Liver (tissue), 9 donors: ENCODE measurements around the gene SH3RF3. TPM values are rescaled to one million over a fixed set of nuclear protein-coding genes. Genes with fewer than 3 reads are reported as not detected.

Source experiments
- DNase-seq: peaks from one replicate; pipeline ENCODE4 v3.0.0-alpha.2; 2017; ENCODE audit warnings: low spot score
- H3K27ac ChIP-seq, 2 donors: one replicate each; pipeline ENCODE4 v1.7.0; 2013; ENCODE audit warnings: inconsistent platforms in 2 of 2, low read length in 2 of 2, control low read depth in 1 of 2, low read depth in 1 of 2, mild to moderate bottlenecking in 1 of 2
- H3K27me3 ChIP-seq, 4 donors: one replicate each; pipeline versions ENCODE4 v1.6.1 to v1.7.0; 2013; ENCODE audit warnings: low read length in 3 of 4, inconsistent platforms in 1 of 4, mild to moderate bottlenecking in 1 of 4, moderate library complexity in 1 of 4; ENCODE audit not compliant: control insufficient read depth in 4 of 4, insufficient read depth in 4 of 4
- H3K36me3 ChIP-seq, 4 donors: one replicate each; pipeline versions ENCODE4 v1.6.1 to v1.7.0; 2013; ENCODE audit warnings: low read length in 3 of 4, mild to moderate bottlenecking in 3 of 4, low read depth in 1 of 4, moderate library complexity in 1 of 4; ENCODE audit not compliant: control insufficient read depth in 4 of 4, insufficient read depth in 3 of 4
- H3K4me1 ChIP-seq, 4 donors: one replicate each; pipeline versions ENCODE4 v1.6.1 to v1.7.0; 2013; ENCODE audit warnings: low read length in 3 of 4, mild to moderate bottlenecking in 3 of 4, moderate library complexity in 1 of 4; ENCODE audit not compliant: control insufficient read depth in 4 of 4, insufficient read depth in 4 of 4
- H3K4me3 ChIP-seq, 3 donors: one replicate each; pipeline versions ENCODE4 v1.6.1 to v1.7.0; 2013; ENCODE audit warnings: low read length in 3 of 3, control low read depth in 1 of 3, low read depth in 1 of 3, mild to moderate bottlenecking in 1 of 3
- H3K9ac ChIP-seq, 2 donors: one replicate each; pipeline ENCODE4 v1.7.0; 2013; ENCODE audit warnings: low read length in 2 of 2, mild to moderate bottlenecking in 2 of 2, moderate library complexity in 2 of 2, control low read depth in 1 of 2, low read depth in 1 of 2
- H3K9me3 ChIP-seq, 4 donors: one replicate each; pipeline versions ENCODE4 v1.6.1 to v1.7.0; 2013; ENCODE audit warnings: low read length in 3 of 4; ENCODE audit not compliant: control insufficient read depth in 4 of 4
- CTCF ChIP-seq: fragments of 150-350 bp; IDR thresholded peaks from 2 replicates; pipeline ENCODE4 v1.5.1; 2017; ENCODE audit warnings: improper control_type of control experiment, low read depth, low read length; ENCODE audit not compliant: missing input control
- EGR1 ChIP-seq, 2 donors: IDR thresholded peaks; 2 replicates each; pipeline ENCODE4 v1.6.1; 2016 to 2018; ENCODE audit warnings: antibody characterized with exemption in 2 of 2, low read depth in 2 of 2
- FOXA1 ChIP-seq: IDR thresholded peaks from 2 replicates; pipeline ENCODE4 v1.6.1; 2016; ENCODE audit warnings: antibody characterized with exemption
- FOXA2 ChIP-seq: IDR thresholded peaks from 2 replicates; pipeline ENCODE4 v1.6.1; 2016; ENCODE audit warnings: antibody characterized with exemption
- GABPA ChIP-seq, 2 donors: IDR thresholded peaks in 1 of 2; conservative IDR thresholded peaks in 1 of 2; 2 replicates each; pipeline ENCODE4 v1.6.1; 2016; ENCODE audit warnings: antibody characterized with exemption in 2 of 2, mild to moderate bottlenecking in 1 of 2, moderate library complexity in 1 of 2
- HNF4A ChIP-seq, 2 donors: conservative IDR thresholded peaks; 2 replicates each; pipeline ENCODE4 v1.6.1; 2016; ENCODE audit warnings: antibody characterized with exemption in 2 of 2, mild to moderate bottlenecking in 2 of 2
- HNF4G ChIP-seq: IDR thresholded peaks from 2 replicates; pipeline ENCODE4 v1.6.1; 2016; ENCODE audit warnings: antibody characterized with exemption
- JUND ChIP-seq, 2 donors: IDR thresholded peaks; 2 replicates each; pipeline ENCODE4 v1.6.1; 2016; ENCODE audit warnings: antibody characterized with exemption in 2 of 2
- MAX ChIP-seq: IDR thresholded peaks from 2 replicates; pipeline ENCODE4 v1.6.1; 2016; ENCODE audit warnings: antibody characterized with exemption
- REST ChIP-seq: IDR thresholded peaks from 2 replicates; pipeline ENCODE4 v1.6.1; 2016; ENCODE audit warnings: antibody characterized with exemption, mild to moderate bottlenecking
- RXRA ChIP-seq, 2 donors: IDR thresholded peaks; 2 replicates each; pipeline ENCODE4 v1.6.1; 2017 to 2018; ENCODE audit warnings: antibody characterized with exemption in 2 of 2, mild to moderate bottlenecking in 1 of 2
- SP1 ChIP-seq: IDR thresholded peaks from 2 replicates; pipeline ENCODE4 v1.6.1; 2018; ENCODE audit warnings: antibody characterized with exemption, mild to moderate bottlenecking
- TAF1 ChIP-seq: conservative IDR thresholded peaks from 2 replicates; pipeline ENCODE4 v1.6.1; 2016; ENCODE audit warnings: antibody characterized with exemption, mild to moderate bottlenecking
- YY1 ChIP-seq: IDR thresholded peaks from 2 replicates; pipeline ENCODE4 v1.6.1; 2016; ENCODE audit warnings: antibody characterized with exemption, mild to moderate bottlenecking
- ZBTB33 ChIP-seq: IDR thresholded peaks from 2 replicates; pipeline ENCODE4 v1.6.1; 2016; ENCODE audit warnings: antibody characterized with exemption
- WGBS: extraction: QIAGEN DNeasy Blood & Tissue Kit; methylation state at CpG from one replicate; pipeline ENCODE4 v1.1.7; 2013; 5-methylcytosine and 5-hydroxymethylcytosine counted together
- polyA plus RNA-seq, 2 donors: library from polyadenylated mRNA; stranded (reverse) in 1 of 2; unstranded in 1 of 2; fragments of 200-250 nt in 1 of 2; fragments of >200 nt in 1 of 2; fragmentation: Nextera tagmentation in 1 of 2; extraction: Ambion mirVana in 1 of 2; gene quantifications; one replicate each; pipeline versions ENCODE4 v1.2.1 to v1.2.3, GENCODE V29; 2013 to 2015
- total RNA-seq, 2 donors: library from RNA; depleted of rRNA; stranded (reverse); fragments of >200 nt; gene quantifications; one replicate each; pipeline ENCODE4 v1.2.3, GENCODE V29; 2014
- donor health status: healthy.
- donor health status: healthy.
- donor health status: healthy.
- donor health status: healthy.
- donor health status: healthy.

Gene SH3RF3
- total and polyA plus RNA-seq, 4 donors = 0.11 to 1.0 (median 0.54) TPM

GRCh38 chr2:109290887-109291643, 162.1 kb downstream of the SH3RF3 start:
- Histone ChIP-seq H3K4me3 (no peak overlapping the region), H3K9ac (no peak overlapping the region), H3K9me3 (no peaks in the 10 kb centered on the region), H3K36me3 (no peaks in the 10 kb centered on the region), H3K4me1 (no peaks in the 10 kb centered on the region), H3K27me3 (no peaks in the 10 kb centered on the region), H3K27ac (no peak overlapping the region)
- TF ChIP-seq TAF1 = no peak
- TF ChIP-seq GABPA (IDR thresholded peaks at IDR 0.05 in 1 of 2, conservative IDR thresholded peaks at IDR 0.05 in 1 of 2) = no peak
- no peak for TF ChIP-seq CTCF
- no peak for TF ChIP-seq YY1
- no peak for TF ChIP-seq REST
- no peak for TF ChIP-seq HNF4G
- no peak for TF ChIP-seq MAX
- no peak for TF ChIP-seq EGR1 (IDR thresholded peaks at IDR 0.05; ENCODE audit: low read depth in 2 of 2)
- TF ChIP-seq FOXA1 = no peak
- DNase-seq = no peak
- WGBS = 82% methylated on average over 14 of the region's 14 CpGs

GRCh38 chr2:109292386-109292785, 163.4 kb downstream of the SH3RF3 start:
- TF ChIP-seq JUND (IDR thresholded peaks at IDR 0.05) (no peak), REST (no peak), HNF4A (conservative IDR thresholded peaks at IDR 0.05) (no peak), SP1 (no peak), ZBTB33 (no peak), RXRA (IDR thresholded peaks at IDR 0.05) (no peak), MAX (no peak), FOXA2 (no peak), HNF4G (no peak), FOXA1 (no peak)
- 87% methylated on average over 5 of the region's 5 CpGs for WGBS
- no peak overlapping the region for H3K4me3 ChIP-seq

More at GRCh38 chr2:109292386-109292785, 163.4 kb downstream of the SH3RF3 start:
- no peak for DNase-seq
- Histone ChIP-seq H3K9me3 (no peaks in the 10 kb centered on the region), H3K9ac (no peak overlapping the region), H3K4me1 (no peaks in the 10 kb centered on the region), H3K27me3 (no peaks in the 10 kb centered on the region), H3K36me3 (no peaks in the 10 kb centered on the region), H3K27ac (no peak overlapping the region)
